Activated CD8-positive, alpha-beta memory T cell treated with anti-CD3 and anti-CD28 coated beads, Interleukin-2, amount 10 ng/mL, durations not matched to agents 7 days and 5 days (primary cell): Measurements from ENCODE around the gene TBC1D16. TPM values are rescaled to one million over a fixed set of nuclear protein-coding genes. Genes with fewer than 3 reads are reported as not detected.

ENCODE experiments used
- ATAC-seq: fragments of 150-1000 bp; cut with Tn5 transposase; one replicate; pipeline ENCODE4 v1.10.0; 2021; ENCODE audit warnings: moderate library complexity
- CTCF ChIA-PET: fragments of 350-600 bp; sonication (Branson Sonifier 250); formaldehyde crosslinking; loops from one replicate; lab custom pipeline; 2021; ENCODE audit warnings: antibody characterized with exemption; lab: Charles Lee
- DNase-seq: peaks from one replicate; pipeline ENCODE4 v3.0.0-alpha.2; 2020
- H3K27ac Mint-ChIP-seq: one replicate; pipeline ENCODE4 v1.8.0; 2021; ENCODE audit warnings: mild to moderate bottlenecking, mixed read lengths
- H3K27me3 Mint-ChIP-seq: one replicate; pipeline ENCODE4 v1.8.0; 2021; ENCODE audit warnings: mixed read lengths
- H3K36me3 Mint-ChIP-seq: one replicate; pipeline ENCODE4 v1.8.0; 2021; ENCODE audit warnings: mild to moderate bottlenecking, mixed read lengths
- H3K4me1 Mint-ChIP-seq: one replicate; pipeline ENCODE4 v1.8.0; 2021; ENCODE audit warnings: mixed read lengths
- H3K4me3 Mint-ChIP-seq: one replicate; pipeline ENCODE4 v1.8.0; 2021; ENCODE audit warnings: mild to moderate bottlenecking, moderate library complexity, mixed read lengths
- H3K9me3 Mint-ChIP-seq: one replicate; pipeline ENCODE4 v1.8.0; 2022; ENCODE audit warnings: low read depth, mixed read lengths
- total RNA-seq, 2 experiments: library from RNA; stranded (reverse); gene quantifications; one replicate each; pipeline ENCODE4 v1.2.3, GENCODE V29; 2021

Gene TBC1D16
- total RNA-seq, 2 experiments from 2014 or later = 1.2 to 2.8 TPM

DNA sequence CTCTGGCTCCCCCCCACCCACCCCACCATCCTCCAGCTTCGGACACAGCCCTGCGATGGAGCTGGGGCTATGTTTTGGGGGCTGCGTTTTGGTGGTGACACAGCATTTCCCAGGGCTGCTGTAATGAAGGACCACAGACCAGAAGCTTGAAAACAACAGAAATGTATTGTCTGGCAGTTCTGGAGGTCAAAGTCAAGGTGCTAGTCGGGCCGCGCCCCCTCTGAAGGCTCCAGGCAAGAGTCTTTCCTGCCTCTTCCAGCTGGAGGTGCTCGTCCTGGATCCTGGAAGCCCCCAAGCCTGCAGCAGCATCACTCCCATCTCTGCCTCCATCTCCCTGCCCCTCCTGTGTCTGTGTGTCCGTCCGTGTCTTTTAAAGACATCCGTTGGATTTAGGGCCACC is 50.8 kb downstream of the TBC1D16 start:
- no peak for DNase-seq

DNA sequence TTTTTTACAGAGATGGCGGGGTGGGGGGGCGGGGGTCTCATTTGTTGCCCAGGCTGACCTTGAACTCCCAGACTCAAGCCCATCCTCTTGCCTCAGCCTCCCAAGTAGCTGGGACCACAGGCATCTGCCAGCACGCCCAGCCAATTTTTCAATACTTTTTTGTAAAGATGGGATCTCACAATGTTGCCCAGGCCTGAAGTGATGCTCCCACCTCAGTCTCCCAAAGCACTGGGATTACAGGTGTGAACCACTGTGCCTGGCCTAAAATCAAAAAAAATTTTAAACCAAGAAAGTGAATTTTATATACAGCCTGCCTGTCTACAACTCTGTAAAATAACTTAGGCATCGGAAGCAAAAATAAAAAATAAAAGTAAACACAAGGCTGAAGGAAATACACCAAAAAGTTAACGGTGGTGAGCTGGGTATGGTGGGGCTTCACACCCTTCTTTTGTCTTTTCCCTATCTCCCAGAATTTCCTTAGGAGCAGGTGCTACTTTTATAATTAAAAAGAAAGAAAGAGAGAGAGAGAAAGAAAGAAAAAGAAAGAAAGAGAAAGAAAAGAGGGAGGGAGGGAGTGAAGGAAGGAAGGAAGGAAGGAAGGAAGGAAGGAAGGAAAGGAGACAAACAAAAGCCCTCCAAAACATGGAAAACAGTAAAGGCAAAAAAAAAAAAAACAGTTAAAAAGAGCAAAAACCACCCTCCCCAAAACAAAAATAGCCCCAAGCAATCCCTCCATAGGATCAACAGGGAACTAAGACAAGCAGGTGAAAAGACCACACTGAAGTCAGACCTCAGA is 51.4 kb downstream of the TBC1D16 start:
- Mint-ChIP-seq H3K27ac (no peak overlapping the region), H3K36me3 (no peaks in the 10 kb centered on the region), H3K4me3 (no peak overlapping the region), H3K9me3 (no peaks in the 10 kb centered on the region), H3K4me1 (no peaks in the 10 kb centered on the region), H3K27me3 (peaks cover 11% of the 10 kb centered on the region)
- no peak for DNase-seq
- no peak for ATAC-seq
- CTCF ChIA-PET = no interaction called here

More for the DNA sequence above, 50.8 kb downstream of the TBC1D16 start:
- Mint-ChIP-seq H3K36me3 (no peaks in the 10 kb centered on the region), H3K4me1 (no peaks in the 10 kb centered on the region), H3K9me3 (no peaks in the 10 kb centered on the region), H3K27ac (no peak overlapping the region), H3K4me3 (no peak overlapping the region), H3K27me3 (peaks cover 11% of the 10 kb centered on the region)
- CTCF ChIA-PET = no interaction called here
- ATAC-seq = no peak

- H3K4me3 Mint-ChIP-seq = no peak overlapping the region
- H3K27ac Mint-ChIP-seq = no peak overlapping the region
- no peak for ATAC-seq
- DNase-seq = no peak
- no peaks in the 10 kb centered on the region for H3K4me1 Mint-ChIP-seq
- H3K9me3 Mint-ChIP-seq = no peaks in the 10 kb centered on the region
- peaks cover 7% of the 10 kb centered on the region for H3K27me3 Mint-ChIP-seq
- H3K36me3 Mint-ChIP-seq = no peaks in the 10 kb centered on the region
- CTCF ChIA-PET = no interaction called here
Observed at GRCh38 chr17:79983456-79983855, 52.2 kb downstream of the TBC1D16 start.

DNA sequence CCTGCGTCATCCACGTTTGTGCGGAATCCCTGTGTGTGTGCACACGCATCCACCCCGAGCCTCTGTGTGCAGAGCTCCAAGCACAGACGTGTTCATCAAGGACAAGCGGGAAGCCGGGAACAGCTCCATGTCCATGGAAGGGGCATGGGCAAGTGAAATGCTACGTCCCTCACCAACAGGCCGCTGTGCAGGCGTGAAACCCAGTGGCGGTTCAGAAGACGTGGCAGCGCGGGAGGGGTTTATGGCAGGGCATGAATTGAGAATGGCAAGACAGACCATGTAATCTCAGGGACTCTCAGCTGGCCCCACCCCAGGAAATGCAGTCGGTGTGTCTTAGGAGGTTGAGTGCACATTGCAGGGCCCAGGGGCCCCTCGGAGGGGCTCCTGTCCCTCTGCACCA is 52.7 kb downstream of the TBC1D16 start:
- H3K4me3 Mint-ChIP-seq = no peak overlapping the region
- CTCF ChIA-PET = no interaction called here
- no peaks in the 10 kb centered on the region for H3K4me1 Mint-ChIP-seq
- no peaks in the 10 kb centered on the region for H3K9me3 Mint-ChIP-seq
- H3K27ac Mint-ChIP-seq = no peak overlapping the region
- no peak for ATAC-seq
- peaks cover 3% of the 10 kb centered on the region for H3K27me3 Mint-ChIP-seq
- no peaks in the 10 kb centered on the region for H3K36me3 Mint-ChIP-seq
- no peak for DNase-seq

GRCh38 chr17:79981661-79982101 is 54.0 kb downstream of the TBC1D16 start:
- Mint-ChIP-seq H3K9me3 (no peaks in the 10 kb centered on the region), H3K4me3 (no peak overlapping the region), H3K27me3 (no peaks in the 10 kb centered on the region), H3K27ac (no peak overlapping the region), H3K36me3 (no peaks in the 10 kb centered on the region), H3K4me1 (no peaks in the 10 kb centered on the region)
- CTCF ChIA-PET = no interaction called here
- ATAC-seq (no peak), DNase-seq (no peak)

GRCh38 chr17:79981090-79981489 is 54.6 kb downstream of the TBC1D16 start:
- no peaks in the 10 kb centered on the region for H3K27me3 Mint-ChIP-seq
- ATAC-seq = no peak
- no peak for DNase-seq
- no peaks in the 10 kb centered on the region for H3K36me3 Mint-ChIP-seq
- H3K27ac Mint-ChIP-seq = no peak overlapping the region
- CTCF ChIA-PET = no interaction called here
- no peaks in the 10 kb centered on the region for H3K4me1 Mint-ChIP-seq
- H3K4me3 Mint-ChIP-seq = no peak overlapping the region
- H3K9me3 Mint-ChIP-seq = no peaks in the 10 kb centered on the region

DNA sequence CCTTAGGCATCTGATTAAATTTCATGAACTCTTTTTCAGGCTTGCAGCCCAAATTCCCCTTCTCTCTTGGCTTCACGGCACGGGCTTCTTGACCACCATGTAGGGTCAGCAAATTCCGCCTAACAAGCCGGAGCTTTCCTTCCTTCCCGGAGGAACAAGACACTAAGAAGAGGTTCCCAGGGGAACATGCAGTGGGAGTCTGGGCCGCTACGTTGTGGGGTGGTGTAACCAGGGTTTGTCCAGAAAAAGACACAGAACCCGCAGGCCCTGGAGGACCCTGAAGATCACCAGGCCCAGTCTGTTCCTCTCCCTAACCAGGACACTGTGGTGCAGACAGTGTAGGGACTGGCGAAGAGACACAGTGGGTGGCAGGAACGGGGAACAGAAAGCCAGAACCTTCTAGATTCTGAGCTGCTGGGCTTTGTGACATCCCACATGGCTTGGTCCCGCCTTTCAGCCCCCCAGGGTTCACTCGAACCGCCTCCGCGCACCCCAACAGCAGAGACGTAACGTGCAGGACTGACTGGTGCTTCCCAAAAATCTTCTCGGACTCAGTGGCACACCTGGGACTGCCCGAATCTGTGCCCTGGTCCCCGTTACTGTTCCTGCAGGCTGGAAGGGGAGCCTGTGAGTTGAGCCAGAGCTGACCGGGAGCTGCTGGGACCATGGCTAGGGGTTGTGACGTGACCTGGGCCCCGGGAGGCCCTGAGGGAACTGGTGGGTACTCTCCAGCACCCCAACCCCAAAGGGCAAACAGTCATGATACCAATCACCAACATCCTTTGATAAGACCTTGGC is 55.2 kb downstream of the TBC1D16 start:
- no peaks in the 10 kb centered on the region for H3K4me1 Mint-ChIP-seq
- no peaks in the 10 kb centered on the region for H3K9me3 Mint-ChIP-seq
- no peak for DNase-seq
- no peaks in the 10 kb centered on the region for H3K27me3 Mint-ChIP-seq
- H3K4me3 Mint-ChIP-seq = no peak overlapping the region
- no peaks in the 10 kb centered on the region for H3K36me3 Mint-ChIP-seq
- ATAC-seq = no peak
- CTCF ChIA-PET = no interaction called here
- no peak overlapping the region for H3K27ac Mint-ChIP-seq

- no peak overlapping the region for H3K27ac Mint-ChIP-seq
- DNase-seq = no peak
Observed at GRCh38 chr17:79979816-79980215, 55.9 kb downstream of the TBC1D16 start.

GRCh38 chr17:79979221-79979741 is 56.4 kb downstream of the TBC1D16 start:
- Mint-ChIP-seq H3K27me3 (no peaks in the 10 kb centered on the region), H3K4me1 (no peaks in the 10 kb centered on the region), H3K27ac (no peak overlapping the region), H3K9me3 (no peaks in the 10 kb centered on the region), H3K4me3 (no peak overlapping the region), H3K36me3 (no peaks in the 10 kb centered on the region)
- CTCF ChIA-PET = no interaction called here
- ATAC-seq (no peak), DNase-seq (no peak)

More at GRCh38 chr17:79979816-79980215, 55.9 kb downstream of the TBC1D16 start:
- Mint-ChIP-seq H3K4me1 (no peaks in the 10 kb centered on the region), H3K4me3 (no peak overlapping the region), H3K27me3 (no peaks in the 10 kb centered on the region), H3K36me3 (no peaks in the 10 kb centered on the region), H3K9me3 (no peaks in the 10 kb centered on the region)
- CTCF ChIA-PET = no interaction called here
- no peak for ATAC-seq

DNA sequence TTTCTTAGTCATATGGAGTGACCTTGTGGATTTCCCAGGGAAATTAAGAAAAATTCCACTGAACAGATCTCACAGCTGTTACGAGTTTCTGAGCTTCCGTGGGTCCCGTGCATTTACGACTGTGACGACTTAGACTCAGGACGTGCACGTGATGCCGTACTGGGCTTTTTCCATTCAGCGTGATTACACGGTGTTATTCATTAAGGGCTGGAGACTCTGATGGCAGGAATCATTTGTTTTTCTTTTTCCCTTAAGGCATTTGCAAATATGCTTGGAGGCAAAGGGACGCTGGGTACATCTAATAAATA is 57.2 kb downstream of the TBC1D16 start:
- Mint-ChIP-seq H3K36me3 (no peaks in the 10 kb centered on the region), H3K27me3 (no peaks in the 10 kb centered on the region), H3K4me1 (no peaks in the 10 kb centered on the region), H3K27ac (no peak overlapping the region), H3K4me3 (no peak overlapping the region), H3K9me3 (no peaks in the 10 kb centered on the region)
- ATAC-seq = no peak
- no peak for DNase-seq
- CTCF ChIA-PET = interaction anchor here (1.0 kb wide), 1 partner anchor 219 kb away, joined by 3 read pairs; no protein-coding TSS in a partner anchor

DNA sequence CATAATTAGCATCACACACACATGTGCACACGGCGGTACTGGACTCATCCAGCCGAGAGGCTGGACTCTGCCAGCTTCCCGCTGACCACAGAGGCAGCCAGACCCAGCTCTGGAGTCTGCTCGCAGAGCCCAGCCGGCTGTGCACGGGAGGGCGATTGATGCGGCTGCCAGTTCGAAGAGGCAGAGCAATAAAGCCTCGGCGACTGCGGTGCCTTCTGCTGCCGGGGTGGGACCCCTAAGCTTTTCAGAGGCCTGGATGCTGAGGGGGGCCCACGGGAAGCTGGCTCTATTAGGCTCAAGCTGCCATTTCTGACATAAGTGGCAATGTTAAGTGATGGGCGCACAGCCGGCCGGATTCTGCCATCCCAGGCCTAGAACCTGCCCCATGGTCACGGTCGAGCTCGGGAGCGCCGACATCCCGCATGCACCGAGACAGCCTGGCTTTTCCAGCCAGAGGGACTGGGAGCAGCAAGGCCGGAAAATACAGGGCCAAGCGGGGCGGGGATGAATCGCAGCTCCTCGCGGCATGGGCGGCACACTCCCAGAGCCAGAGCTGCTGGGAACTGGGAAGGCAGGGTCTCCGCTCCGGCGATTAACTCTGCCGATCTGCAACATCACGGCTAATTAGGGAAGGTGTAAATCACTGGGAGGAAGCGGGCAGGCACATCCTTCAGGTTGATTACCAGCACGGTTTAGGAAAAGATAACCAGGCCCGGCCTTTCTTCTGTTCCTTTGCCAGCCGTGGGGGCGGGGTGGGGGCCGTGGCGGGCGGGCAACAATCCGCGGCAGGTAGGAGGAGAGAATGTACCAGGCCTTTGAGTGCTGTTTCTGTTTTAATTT is 57.7 kb downstream of the TBC1D16 start:
- Mint-ChIP-seq H3K27me3 (no peaks in the 10 kb centered on the region), H3K36me3 (no peaks in the 10 kb centered on the region), H3K4me3 (no peak overlapping the region), H3K27ac (no peak overlapping the region), H3K4me1 (no peaks in the 10 kb centered on the region), H3K9me3 (no peaks in the 10 kb centered on the region)
- ATAC-seq (no peak), DNase-seq (no peak)
- CTCF ChIA-PET = interaction anchor here (1.0 to 1.4 kb wide), 2 partner anchors 218 to 236 kb away, joined by 3 read pairs; no protein-coding TSS in a partner anchor

GRCh38 chr17:79977161-79977631 is 58.5 kb downstream of the TBC1D16 start:
- no peak for DNase-seq
- CTCF ChIA-PET = interaction anchor here (1.3 to 1.4 kb wide), 2 partner anchors 31 to 235 kb away, joined by 3 to 7 read pairs; no protein-coding TSS in a partner anchor

DNA sequence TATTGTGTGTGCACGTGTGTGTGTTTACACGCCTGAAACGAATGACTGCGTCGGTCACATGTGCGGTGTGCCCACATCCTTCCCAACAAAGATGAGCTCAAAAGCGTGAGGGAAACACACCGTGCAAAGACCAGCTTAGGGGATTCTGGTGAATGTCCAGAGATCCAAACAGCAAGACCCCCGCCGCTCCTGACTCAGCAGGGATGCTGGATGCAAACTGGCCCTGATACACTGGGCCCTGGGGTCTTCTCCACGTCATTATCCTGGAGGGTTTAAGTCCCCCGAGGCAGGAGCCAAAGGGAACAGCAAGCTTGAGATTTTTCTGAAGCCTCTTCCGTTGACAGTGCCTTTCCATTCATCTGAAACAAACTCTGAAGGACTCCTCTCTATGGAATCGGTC is 59.2 kb downstream of the TBC1D16 start:
- Mint-ChIP-seq H3K9me3 (no peaks in the 10 kb centered on the region), H3K36me3 (no peaks in the 10 kb centered on the region), H3K4me1 (no peaks in the 10 kb centered on the region), H3K27ac (no peak overlapping the region), H3K4me3 (no peak overlapping the region), H3K27me3 (peaks cover 4% of the 10 kb centered on the region)
- ATAC-seq = no peak
- CTCF ChIA-PET = interaction anchor here (0.7 to 1.4 kb wide), 3 partner anchors 30 to 235 kb away, joined by 3 to 7 read pairs (median 3); no protein-coding TSS in a partner anchor
- no peak for DNase-seq

More at GRCh38 chr17:79977161-79977631, 58.5 kb downstream of the TBC1D16 start:
- Mint-ChIP-seq H3K36me3 (no peaks in the 10 kb centered on the region), H3K4me1 (no peaks in the 10 kb centered on the region), H3K4me3 (no peak overlapping the region), H3K27ac (no peak overlapping the region), H3K27me3 (no peaks in the 10 kb centered on the region), H3K9me3 (no peaks in the 10 kb centered on the region)
- ATAC-seq = no peak
